ENCODE results near the gene ATCAY.
A peak's percentile ranks its signal among the peaks of the same experiment; 100 is the strongest.
"Not testable (repeated sequence)": the region's sequence is repeated elsewhere in the genome, so short reads cannot be mapped to it uniquely, and the experiment has no call there.

ATCAY gene

GRCh38 chr19:3949294-3949693 lies 68.8 kb downstream of the ATCAY start:
- no peak for DNase-seq (ENCODE audit: low spot score)

DNA sequence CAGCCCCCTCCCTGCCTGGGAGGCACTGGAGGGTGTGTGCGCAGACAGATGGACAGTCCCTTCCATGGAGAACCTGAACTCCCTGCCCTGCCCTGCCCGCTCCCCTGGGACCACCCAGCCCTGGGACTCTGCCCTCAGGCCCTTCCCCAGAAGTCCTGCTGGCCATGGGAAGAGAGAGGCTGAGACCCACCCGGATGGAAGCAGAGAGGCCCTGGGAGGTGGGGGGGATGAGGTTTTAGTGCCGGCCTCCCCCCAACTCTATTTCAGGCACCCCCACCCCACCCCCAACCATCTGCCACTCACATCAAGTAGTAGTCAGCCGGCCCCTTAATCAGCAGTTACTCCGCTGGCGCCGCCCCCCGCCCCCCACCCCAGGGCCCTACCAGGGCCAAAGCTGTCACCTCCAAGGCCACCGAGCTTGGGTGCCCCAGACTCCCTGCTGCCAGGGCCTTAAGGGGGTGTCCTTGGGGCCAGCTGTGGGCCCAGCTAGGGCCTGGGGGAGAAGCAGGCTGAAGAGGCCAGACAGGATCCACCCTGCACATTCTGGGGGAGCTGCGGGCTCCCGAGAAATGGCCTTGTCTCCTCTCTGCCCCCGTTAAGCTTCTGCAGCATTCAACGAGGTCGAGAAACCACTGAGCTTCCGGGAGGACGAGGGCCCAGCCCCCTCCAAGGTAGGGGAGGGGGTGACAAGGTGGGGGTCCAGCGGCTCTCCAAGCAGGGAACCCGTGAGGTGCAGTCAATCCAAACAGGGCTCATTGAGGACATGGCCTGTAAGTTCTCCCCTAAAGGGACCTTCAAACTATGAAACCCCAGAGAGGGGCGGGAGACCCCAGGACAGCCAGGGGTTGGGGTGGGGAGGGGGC lies 69.7 kb downstream of the ATCAY start:
- no peak for DNase-seq (ENCODE audit: low spot score)

DNA sequence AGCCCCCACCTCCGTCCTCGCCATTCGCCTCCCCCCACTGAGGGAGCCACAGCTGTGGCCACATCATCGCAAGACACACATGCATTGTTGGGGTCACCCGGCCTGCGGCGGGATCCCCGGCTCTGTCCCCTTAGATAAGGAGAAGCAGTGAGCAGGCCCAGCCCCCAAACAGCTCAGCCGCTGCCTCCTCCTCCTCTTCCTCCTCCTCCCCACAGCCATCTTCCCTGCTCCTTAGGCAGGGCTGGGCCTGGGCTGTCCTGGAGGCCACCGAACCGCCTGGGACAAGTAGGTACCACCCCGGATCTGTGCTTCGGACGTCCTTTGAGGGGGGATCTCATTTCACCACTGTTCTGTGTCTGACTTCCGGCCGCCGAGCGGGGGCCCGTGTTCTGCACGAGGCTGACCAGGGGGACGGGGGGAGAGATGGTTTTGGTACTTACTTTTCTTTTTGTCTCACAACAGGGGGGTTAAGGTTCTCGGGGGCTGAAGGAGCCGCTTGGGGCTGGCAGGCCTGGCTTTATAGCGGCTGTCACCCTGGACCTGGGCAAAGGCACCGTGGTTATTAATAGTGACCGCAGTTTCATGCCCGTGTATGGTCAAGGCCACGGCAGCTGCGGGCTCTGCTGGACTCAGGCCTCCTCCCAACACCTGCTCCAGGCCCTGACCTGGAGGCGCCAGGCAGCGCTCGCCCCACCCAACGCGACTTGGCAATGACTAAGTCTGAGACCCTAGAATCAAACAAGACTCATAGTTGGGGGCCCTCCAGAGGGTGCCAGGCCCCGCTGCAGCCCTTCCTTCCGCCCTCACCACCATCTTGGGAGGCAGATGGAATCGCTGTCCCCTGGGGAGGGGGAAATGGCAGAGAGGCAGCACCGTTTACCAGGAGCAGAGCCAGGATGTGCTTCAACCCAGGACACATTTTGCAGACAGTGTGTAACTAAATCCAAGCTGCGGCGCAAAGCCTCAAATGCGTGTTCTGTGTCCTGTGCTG lies 70.7 kb downstream of the ATCAY start:
- no peak for DNase-seq (ENCODE audit: low spot score)

DNA sequence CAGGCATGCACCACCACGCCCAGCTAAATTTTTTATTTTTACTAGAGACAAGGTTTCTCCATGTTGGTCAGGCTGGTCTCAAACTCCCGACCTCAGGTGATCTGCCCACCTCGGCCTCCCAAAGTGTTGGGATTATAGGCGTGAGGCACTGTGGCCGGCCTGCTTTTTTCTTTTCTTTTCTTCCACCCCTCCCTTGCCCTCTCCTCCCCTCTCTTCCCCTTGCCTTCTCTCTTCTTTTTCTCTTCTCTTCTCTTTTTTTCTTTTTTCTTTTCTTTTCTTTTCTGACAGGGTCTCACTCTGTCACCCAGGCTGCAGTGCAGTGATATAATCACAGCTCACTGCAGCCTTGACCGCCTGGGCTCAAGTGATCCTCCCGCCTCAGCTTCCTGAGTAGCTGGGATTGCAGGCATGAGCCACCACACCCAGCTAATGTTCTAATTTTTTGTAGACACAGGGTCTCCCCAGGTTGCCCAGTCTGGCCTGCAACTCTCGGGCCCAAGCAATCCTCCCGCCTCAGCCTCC lies 72.3 kb downstream of the ATCAY start:
- not testable (repeated sequence) for DNase-seq (ENCODE audit: low spot score)

GRCh38 chr19:3954107-3954506 lies 73.6 kb downstream of the ATCAY start:
- DNase-seq (ENCODE audit: low spot score): no peak

DNA sequence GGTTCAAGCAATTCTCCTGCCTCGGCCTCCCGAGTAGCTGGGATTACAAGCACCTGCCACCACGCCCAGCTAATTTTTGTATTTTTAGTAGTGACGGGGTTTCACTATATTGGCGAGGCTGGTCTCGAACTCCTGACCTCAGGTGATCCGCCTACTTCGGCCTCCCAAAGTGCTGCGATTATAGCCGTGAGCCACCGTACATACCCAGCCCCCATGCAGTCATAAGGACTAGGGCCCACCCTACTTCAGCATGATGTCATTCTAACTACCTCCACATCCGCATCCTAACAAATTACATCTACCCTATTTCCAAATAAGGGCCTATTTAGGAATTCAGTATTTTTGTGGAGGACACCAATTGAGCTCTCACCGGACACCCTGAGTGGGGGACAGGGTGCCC lies 74.8 kb downstream of the ATCAY start:
- not testable (repeated sequence) for DNase-seq (ENCODE audit: low spot score)

- no peak for DNase-seq (ENCODE audit: low spot score)
These were observed 75.2 kb downstream of the ATCAY start for GRCh38 chr19:3955688-3956087.

- no peak for DNase-seq (ENCODE audit: low spot score)
These were observed 78.6 kb downstream of the ATCAY start for GRCh38 chr19:3958836-3959765.

- DNase-seq (ENCODE audit: low spot score): no peak
These were observed 79.3 kb downstream of the ATCAY start for GRCh38 chr19:3959766-3960131.

GRCh38 chr19:3961007-3961406 lies 80.5 kb downstream of the ATCAY start:
- DNase-seq (ENCODE audit: low spot score): no peak

DNA sequence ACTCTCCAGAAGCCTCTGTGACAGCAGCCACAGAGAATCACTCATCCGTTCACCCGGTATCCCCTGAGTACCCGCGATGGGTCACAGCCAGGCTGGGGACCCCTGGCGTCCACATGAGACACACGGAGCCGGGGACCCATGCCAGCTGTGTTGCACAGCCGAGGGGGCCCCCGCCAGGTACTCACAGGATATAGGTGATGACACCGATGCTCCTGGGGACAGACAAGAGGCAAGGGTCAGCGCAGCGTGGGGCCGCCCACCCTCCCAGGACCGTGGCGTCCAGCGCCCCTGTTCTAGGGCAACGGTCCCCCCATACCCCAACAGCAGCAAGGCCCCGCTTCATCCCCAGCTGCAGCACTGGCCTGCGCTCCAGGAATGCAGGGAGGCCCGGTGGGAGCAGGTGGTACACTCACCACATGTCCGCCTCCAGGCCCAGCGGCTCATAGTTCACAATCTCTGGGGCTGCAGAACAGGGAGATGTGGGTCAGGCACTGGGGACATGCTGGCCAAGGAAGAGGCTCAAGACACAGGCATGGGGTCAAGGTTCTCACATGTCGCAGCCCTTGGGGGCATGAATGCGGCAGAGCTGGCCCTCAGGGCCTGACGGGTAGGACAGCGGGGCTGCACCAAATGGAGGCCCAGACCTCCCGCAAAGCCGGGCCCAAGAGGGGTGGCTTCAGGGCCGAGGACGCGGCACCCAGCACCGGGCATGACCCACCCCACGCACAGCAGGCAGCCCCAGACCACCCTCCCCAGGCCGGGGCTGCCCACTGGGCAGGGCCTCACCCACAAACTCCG lies 83.2 kb downstream of the ATCAY start:
- no peak for DNase-seq (ENCODE audit: low spot score)

DNA sequence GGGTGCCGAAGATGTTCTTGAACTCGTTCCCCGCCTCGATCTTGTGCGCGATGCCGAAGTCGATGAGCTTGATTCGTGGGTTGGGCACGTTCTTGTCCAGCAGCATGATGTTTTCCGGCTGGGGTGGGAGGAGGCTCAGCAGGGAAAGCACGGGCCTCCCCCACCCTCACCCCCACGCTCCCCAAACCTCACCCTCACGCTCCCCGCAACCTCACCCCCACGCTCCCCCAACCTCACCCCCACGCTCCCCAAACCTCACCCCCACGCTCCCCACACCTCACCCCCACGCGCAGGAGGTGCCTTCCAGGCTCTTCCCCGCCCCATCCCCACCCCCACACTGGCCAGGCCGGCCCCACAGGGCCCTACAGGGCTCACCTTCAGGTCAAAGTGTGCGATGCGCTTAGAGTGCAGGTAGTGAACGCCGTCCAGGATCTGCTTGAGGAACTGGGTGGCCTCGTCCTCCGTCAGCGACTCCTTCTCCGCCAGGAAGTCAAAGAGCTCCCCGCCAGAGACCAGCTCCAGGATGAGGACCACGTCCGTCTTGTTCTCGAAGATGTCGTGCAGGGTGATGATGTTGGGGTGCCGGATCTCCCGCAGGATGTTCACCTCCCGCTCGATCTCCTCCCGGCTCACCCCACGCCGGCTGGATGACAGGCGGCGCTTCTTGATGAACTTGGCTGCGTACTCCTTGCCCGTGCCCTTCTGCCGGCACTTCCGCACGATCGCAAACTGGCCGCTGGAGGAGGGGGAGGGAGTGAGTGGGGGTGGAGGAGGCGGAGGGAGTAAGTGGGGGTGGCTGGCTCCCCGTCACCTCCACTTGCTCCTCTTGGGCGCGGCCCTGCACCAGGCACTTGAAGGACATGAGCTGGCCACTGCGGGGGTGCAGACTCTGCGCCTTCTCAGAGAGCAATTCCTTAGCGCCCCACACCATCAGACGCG lies 84.0 kb downstream of the ATCAY start:
- no peak for DNase-seq (ENCODE audit: low spot score)

- no peak for DNase-seq (ENCODE audit: low spot score)
These were observed 85.8 kb downstream of the ATCAY start for GRCh38 chr19:3966051-3967017.

DNA sequence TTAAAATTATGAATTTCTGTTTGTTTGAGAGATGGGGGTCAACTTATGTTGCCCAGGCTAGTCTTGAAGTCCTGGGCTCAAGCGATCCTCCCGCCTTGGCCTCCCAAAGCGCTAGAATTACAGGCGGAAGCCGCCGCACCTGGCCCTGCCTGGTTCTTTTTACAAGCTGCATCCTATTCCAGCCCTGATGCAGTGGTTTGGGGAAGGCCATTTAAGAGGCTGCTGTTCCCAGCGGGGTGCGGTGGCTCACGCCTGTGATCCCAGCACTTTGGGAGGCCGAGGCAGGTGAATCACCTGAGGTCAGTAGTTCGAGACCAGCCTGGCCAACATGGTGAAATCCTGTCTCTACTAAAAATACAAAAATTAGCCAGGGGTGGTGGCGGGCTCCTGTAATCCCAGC lies 87.5 kb downstream of the ATCAY start:
- not testable (repeated sequence) for DNase-seq (ENCODE audit: low spot score)

DNA sequence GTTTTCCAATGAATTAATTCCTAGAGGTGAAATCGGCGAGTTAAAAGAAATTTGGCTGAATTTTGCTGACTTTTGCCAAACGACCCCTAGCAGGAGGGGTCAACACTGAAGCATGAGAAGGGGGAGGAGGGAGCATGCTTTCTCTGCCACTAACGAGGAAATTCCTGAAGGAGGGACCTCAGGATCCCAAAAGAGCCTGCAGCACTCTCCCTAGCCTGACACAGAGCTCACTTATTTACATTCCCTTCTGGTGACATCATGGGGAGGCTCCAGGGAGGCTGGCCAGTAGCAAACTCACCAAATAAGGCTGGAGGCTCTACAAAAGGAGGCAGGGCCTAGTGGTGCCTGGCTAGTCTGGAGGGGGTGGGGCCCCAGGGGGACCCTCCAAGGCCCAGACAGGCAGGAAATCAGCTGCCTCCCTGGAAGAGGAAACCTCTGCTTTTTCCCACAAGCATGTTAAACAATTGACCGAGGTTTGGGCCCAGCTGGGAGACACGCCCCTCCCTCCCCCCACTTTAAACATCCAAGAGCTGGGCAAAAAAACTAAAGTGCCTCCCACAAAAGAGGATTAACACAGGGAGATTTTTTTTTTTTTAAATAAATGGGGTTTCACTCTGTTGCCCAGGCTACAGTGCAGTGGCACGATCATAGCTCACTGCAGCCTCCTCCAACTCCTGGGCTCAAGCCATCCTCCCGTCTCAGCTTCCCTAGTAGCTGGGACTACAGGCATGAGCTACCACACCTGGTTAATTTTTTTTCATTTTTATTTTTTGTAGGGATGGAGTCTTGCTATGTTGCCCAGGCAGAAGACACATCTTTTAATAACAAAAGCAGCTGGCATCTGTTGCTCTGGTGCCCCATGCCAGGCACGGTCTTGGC lies 88.3 kb downstream of the ATCAY start:
- peak; percentile 96 for DNase-seq (ENCODE audit: low spot score)

GRCh38 chr19:3969435-3970312 lies 89.2 kb downstream of the ATCAY start:
- DNase-seq (ENCODE audit: low spot score): peak; percentile 65

Data from AG08395 (cell line).